Fibroblast of mammary gland (primary cell): ENCODE data around the gene PGAP3.

Experiments used
- DNase-seq: peaks from one replicate; pipeline ENCODE4 v3.0.0-alpha.2; 2010; ENCODE audit warnings: low read depth
- H3K4me3 ChIP-seq: 2 replicates; pipeline ENCODE4 v1.5.1; 2011; ENCODE audit warnings: low read depth, mild to moderate bottlenecking, low read length, moderate library complexity; ENCODE audit not compliant: control insufficient read depth
- TF ChIP-seq, protein P1 (sequence below): conservative IDR thresholded peaks from 2 replicates; pipeline ENCODE4 v1.5.1; 2011; ENCODE audit warnings: low read depth, low read length, inconsistent platforms; ENCODE audit not compliant: control insufficient read depth, insufficient read depth

PGAP3 gene

DNA sequence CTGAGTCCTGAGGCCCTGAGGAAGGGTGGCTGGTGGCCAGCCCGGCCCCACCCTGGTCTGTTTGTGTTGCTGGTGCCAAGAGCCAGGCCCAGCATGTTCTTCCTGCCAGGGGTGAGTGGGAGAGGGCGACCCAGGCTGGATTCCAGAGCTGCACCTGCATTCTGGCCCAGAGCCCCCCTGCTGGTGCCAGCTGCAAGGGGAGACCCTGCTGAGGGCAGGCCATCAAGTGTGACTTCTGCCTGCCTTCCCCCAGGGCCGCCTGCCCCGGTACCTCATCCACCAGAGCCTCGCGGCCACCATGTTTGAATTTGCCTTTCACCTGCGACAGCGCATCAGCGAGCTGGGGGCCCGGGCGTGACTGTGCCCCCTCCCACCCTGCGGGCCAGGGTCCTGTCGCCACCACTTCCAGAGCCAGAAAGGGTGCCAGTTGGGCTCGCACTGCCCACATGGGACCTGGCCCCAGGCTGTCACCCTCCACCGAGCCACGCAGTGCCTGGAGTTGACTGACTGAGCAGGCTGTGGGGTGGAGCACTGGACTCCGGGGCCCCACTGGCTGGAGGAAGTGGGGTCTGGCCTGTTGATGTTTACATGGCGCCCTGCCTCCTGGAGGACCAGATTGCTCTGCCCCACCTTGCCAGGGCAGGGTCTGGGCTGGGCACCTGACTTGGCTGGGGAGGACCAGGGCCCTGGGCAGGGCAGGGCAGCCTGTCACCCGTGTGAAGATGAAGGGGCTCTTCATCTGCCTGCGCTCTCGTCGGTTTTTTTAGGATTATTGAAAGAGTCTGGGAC lies 25.1 kb downstream of the PGAP3 start:
- TF ChIP-seq, protein P1, sequence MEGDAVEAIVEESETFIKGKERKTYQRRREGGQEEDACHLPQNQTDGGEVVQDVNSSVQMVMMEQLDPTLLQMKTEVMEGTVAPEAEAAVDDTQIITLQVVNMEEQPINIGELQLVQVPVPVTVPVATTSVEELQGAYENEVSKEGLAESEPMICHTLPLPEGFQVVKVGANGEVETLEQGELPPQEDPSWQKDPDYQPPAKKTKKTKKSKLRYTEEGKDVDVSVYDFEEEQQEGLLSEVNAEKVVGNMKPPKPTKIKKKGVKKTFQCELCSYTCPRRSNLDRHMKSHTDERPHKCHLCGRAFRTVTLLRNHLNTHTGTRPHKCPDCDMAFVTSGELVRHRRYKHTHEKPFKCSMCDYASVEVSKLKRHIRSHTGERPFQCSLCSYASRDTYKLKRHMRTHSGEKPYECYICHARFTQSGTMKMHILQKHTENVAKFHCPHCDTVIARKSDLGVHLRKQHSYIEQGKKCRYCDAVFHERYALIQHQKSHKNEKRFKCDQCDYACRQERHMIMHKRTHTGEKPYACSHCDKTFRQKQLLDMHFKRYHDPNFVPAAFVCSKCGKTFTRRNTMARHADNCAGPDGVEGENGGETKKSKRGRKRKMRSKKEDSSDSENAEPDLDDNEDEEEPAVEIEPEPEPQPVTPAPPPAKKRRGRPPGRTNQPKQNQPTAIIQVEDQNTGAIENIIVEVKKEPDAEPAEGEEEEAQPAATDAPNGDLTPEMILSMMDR: no peak

DNA sequence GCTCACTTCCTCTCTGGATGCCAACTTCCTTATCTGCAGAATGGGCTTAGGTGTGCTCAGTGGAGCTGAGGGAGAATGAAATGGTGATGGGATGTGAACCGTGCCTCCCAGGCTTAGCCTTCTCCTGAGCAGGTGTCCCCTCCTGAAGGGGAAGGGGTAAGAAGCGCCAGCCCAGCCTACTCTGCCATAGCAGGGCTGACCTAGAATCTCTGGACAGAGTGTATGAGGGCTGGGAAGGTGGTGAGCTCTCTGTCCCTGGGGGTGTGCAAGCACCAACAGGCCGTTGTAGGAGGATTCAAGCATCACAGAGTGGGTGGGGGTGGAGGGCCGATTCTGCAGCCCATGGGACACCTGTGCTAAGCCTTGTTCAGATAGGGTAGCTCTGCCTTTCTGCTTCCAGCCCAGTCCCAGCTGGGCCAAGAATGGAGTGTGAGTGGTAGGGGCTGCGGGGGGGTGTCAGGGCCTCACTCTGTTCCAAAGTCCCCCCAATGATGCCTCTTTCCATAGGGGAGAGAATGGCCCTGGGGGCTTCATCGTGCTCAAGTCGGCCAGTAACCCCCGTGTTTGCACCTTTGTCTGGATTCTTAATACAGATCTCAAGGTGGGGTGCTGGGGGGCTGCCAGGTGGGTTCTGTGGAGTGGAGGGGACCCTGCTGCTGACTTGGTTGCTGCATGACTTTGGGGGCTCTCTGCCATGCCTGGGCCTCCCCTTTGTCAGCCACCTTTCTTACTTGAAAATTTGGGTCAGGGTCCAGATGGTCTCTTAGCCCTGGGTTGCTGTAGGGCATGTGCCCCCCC lies 25.9 kb downstream of the PGAP3 start:
- TF ChIP-seq, protein P1: no peak
- no peak for DNase-seq
- H3K4me3 ChIP-seq: no peak overlapping the region

More for the DNA sequence above, 25.1 kb downstream of the PGAP3 start:
- DNase-seq: no peak
- H3K4me3 ChIP-seq: no peak overlapping the region

DNA sequence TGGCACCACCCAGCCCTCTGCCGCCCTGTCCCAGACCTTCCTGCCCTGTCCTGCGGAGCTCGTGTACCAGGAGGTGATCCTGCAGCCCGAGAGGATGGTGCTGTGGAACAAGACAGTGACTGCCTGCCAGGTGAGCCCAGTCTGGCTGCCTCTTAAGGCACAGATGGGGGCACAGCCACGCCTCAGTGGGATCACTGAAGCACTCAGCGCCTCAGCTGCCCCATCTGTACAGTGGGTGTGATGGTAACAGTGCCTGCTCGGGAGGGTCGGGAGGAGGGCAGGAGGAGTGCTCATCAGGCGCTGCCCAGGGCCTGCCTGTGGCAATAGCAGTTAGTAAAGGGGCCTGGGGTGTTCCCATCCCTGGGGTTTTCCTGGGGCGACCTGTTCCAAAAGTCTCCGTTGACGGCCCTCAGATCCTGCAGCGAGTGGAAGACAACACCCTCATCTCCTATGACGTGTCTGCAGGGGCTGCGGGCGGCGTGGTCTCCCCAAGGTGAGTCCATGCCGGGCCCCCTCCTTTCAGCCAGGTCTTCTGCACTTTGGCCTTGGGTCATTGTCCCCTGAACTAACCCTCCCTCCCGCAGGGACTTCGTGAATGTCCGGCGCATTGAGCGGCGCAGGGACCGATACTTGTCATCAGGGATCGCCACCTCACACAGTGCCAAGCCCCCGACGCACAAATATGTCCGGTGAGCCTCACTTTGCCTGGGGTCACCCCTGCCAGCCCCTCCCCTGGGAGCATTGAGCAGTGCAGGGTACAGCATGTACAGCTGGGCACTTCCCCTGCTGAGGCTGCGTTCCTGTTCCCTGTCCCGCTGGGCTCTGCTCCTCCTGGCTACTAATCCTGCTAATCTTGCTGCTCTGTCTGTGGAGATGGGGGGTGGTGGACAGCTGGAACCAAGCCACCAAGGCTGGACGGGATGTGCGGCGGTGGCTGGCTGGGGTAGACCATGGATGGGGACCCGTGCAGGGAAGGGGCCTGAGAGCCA lies 27.2 kb downstream of the PGAP3 start:
- TF ChIP-seq, protein P1: no peak
- no peak overlapping the region for H3K4me3 ChIP-seq
- DNase-seq: no peak

DNA sequence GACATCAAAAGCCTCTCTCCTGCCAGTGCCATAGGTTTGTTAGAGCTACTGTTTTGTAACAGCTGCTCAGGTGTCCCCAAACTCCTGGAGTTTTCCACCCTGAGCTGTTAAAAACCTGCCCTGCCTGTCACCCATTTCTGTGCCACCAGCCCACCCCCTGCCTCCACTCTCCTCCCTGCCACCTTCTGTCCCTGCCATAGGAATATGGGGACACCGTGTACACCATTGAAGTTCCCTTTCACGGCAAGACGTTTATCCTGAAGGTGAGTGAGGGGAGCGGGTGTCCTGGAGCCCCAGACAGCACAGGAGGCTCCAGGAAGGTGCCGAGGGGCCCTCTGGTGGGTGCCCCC lies 27.9 kb downstream of the PGAP3 start:
- no peak overlapping the region for H3K4me3 ChIP-seq
- TF ChIP-seq, protein P1: no peak
- DNase-seq: no peak

DNA sequence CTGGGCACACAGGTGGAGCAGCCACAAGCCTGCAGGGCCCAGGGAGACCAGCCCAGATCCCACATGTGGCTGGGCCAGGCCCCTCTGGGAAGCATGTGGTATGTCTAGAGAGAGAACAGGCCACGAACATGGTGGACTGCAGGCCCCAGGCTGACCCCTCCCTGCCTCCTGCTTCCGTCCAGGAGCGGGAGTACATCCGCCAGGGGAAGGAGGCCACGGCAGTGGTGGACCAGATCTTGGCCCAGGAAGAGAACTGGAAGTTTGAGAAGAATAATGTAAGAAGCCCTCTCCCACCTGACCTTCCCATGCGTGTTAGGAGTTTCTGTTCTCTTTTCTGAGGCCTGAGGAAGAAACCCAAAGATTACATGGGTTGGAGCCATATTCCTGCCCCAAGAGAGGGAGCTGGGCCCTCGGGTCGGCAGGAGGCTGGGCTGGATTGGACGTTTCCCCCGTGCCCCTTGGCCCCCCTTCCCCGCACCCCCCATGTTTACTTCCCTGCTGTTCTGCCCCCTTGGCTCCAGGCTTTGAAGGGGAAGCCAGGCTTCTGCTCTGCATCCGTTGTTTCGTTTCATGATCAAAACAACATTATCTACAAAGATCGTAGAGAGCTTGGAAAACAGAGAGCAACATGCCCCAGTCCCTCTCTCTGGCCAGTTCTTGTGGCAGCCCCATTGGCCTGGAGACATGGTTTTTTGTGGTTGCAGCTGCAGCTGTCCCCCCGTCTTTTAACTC lies 28.4 kb downstream of the PGAP3 start:
- no peak overlapping the region for H3K4me3 ChIP-seq

More for the DNA sequence above, 28.4 kb downstream of the PGAP3 start:
- no peak for DNase-seq
- TF ChIP-seq, protein P1: no peak
